Activated naive CD4-positive, alpha-beta T cell treated with anti-CD3 and anti-CD28 coated beads for 36 hours (primary cell): ENCODE data around the gene HIP1R. TPM values are rescaled to one million over a fixed set of nuclear protein-coding genes. Genes with fewer than 3 reads are reported as not detected.
A peak's percentile ranks its signal among the peaks of the same experiment; 100 is the strongest.
"Not testable (repeated sequence)": the region's sequence is repeated elsewhere in the genome, so short reads cannot be mapped to it uniquely, and the experiment has no call there.

Experiments used
- CTCF ChIA-PET: fragments of 350-600 bp; sonication (Branson Sonifier 250); formaldehyde crosslinking; loops from one replicate; lab custom pipeline; 2021; ENCODE audit warnings: antibody characterized with exemption; lab: Charles Lee
- DNase-seq: peaks from one replicate; pipeline ENCODE4 v3.0.0-alpha.2; 2020
- H3K27ac Mint-ChIP-seq: one replicate; pipeline ENCODE4 v1.8.0; 2021; ENCODE audit warnings: mild to moderate bottlenecking, mixed read lengths
- H3K27me3 Mint-ChIP-seq: one replicate; pipeline ENCODE4 v1.8.0; 2021; ENCODE audit warnings: low read depth, mixed read lengths
- H3K36me3 Mint-ChIP-seq: one replicate; pipeline ENCODE4 v1.8.0; 2021; ENCODE audit warnings: low read depth, mixed read lengths
- H3K4me1 Mint-ChIP-seq: one replicate; pipeline ENCODE4 v1.8.0; 2021; ENCODE audit warnings: low read depth, mixed read lengths
- H3K4me3 Mint-ChIP-seq: one replicate; pipeline ENCODE4 v1.8.0; 2021; ENCODE audit warnings: mild to moderate bottlenecking, moderate library complexity, mixed read lengths
- H3K9me3 Mint-ChIP-seq: one replicate; pipeline ENCODE4 v1.8.0; 2021; ENCODE audit warnings: mixed read lengths
- intact Hi-C: fragments of 100-400 bp; cut with micrococcal nuclease; formaldehyde crosslinking; loops from one replicate; pipeline ENCODE4 v1.15.1; 2023
- total RNA-seq, 2 experiments: library from RNA; stranded (reverse); gene quantifications; one replicate each; pipeline ENCODE4 v1.2.3, GENCODE V29; 2021

Gene HIP1R
- 10 to 100 TPM; 18.5 to 21.2 TPM for total RNA-seq

DNA sequence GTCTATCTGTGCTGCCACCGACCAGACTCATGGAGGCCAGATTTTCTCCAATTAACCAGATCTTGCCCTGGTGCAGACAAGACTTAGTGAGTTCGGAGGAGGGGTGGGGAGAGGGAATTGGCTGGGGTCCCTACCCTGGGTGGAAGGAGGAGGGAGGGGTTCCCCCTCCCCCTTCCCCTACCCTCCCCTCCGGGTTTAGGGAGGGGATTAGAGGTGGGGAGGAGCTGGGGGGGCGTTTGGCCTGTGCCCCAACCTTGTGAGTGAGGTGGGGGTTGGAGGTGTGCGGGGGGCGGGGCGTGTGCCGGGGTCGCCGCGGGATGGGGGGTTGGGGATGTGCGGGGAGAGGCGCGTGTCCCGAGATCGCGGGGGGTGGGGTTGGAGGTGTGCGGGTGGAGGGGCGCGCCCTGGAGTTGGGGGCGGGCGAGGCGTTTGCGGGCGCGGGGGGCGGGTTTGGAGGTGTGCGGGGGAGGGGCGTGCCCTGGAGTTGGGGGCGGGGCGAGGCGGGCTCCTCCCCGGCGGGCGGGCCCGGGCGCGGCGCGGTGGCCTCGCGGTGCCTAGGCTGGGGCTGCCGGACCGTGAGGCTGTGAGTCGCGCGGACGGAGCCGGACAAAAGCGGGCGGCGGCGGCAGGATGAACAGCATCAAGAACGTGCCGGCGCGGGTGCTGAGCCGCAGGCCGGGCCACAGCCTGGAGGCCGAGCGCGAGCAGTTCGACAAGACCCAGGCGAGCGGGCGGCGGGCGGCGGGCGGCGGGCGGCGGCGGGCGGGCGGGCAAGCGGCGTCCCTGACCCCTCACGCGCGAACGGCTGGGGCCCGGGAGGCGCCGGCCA, at the start of gene HIP1R:
HIP1R (plus strand) TSS at position 537 of the 829 bp plus-strand sequence; CDS start at position 631, 94 bp downstream.
- CTCF ChIA-PET = interaction anchor here (1.1 to 1.9 kb wide), 2 partner anchors 25 to 42 kb away, joined by 4 to 6 read pairs; no protein-coding TSS in a partner anchor
- intact Hi-C loops = no loop called here
- peaks cover 3% of the 10 kb centered on the region for H3K36me3 Mint-ChIP-seq

DNA sequence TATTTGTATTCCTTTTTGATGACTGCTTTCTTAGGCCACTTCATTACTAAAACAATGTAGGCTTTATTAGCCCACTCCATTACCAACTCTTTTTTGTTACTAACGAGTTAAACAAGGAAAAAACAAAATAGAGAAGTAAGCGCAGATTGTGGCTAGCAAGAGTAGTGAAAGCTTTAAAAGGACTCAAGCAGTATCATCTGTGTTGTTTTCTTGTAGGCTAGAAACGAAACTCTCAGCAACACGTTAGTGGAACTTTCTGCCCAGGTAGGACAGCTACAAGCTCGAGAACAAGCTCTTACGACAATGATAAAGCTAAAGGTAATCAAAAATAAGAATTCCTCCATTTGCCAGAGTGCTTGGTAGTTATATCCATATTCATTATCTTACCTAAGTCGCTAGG, 49.8 kb upstream of the HIP1R start:
- Mint-ChIP-seq H3K4me3 (no peak overlapping the region), H3K9me3 (no peaks in the 10 kb centered on the region), H3K4me1 (no peaks in the 10 kb centered on the region), H3K36me3 (no peaks in the 10 kb centered on the region), H3K27ac (no peak overlapping the region), H3K27me3 (no peaks in the 10 kb centered on the region)
- intact Hi-C loops = no loop called here
- CTCF ChIA-PET = interaction anchor here (2.2 kb wide), 1 partner anchor 8 kb away, joined by 9 read pairs; no protein-coding TSS in a partner anchor
- DNase-seq = no peak

More for the DNA sequence above, at the start of gene HIP1R:
- H3K4me3 Mint-ChIP-seq = peak within 1 kb of the TSS; percentile 87
- H3K4me1 Mint-ChIP-seq = peaks cover 22% of the 10 kb centered on the region
- H3K27me3 Mint-ChIP-seq = peaks cover 2% of the 10 kb centered on the region
- H3K27ac Mint-ChIP-seq = peak within 1 kb of the TSS; percentile 62
- DNase-seq = peak; percentile 55
- no peaks in the 10 kb centered on the region for H3K9me3 Mint-ChIP-seq

DNA sequence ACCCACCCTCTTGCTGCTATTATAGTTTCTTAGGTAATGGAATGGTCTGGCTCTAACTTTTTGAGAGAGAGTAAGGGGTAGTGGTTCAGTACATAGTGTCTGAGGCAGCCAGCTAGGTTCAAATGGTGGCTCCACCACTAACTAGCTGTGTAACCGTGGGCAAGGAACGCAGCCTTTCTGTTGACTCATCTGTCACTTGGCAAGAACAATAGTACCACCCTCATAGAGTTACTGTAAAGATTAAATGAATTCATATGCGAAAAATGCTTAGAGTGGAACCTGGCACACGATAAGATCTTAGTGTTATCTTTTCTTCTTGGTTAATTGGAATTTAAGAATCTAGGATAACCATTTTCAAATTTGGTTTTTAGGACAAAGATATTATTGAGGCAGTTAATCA, 46.9 kb upstream of the HIP1R start:
- H3K9me3 Mint-ChIP-seq = no peaks in the 10 kb centered on the region
- DNase-seq = no peak
- CTCF ChIA-PET = no interaction called here
- H3K27ac Mint-ChIP-seq = no peak overlapping the region
- H3K27me3 Mint-ChIP-seq = no peaks in the 10 kb centered on the region
- no peaks in the 10 kb centered on the region for H3K4me1 Mint-ChIP-seq
- H3K4me3 Mint-ChIP-seq = no peak overlapping the region
- intact Hi-C loops = no loop called here
- no peaks in the 10 kb centered on the region for H3K36me3 Mint-ChIP-seq

DNA sequence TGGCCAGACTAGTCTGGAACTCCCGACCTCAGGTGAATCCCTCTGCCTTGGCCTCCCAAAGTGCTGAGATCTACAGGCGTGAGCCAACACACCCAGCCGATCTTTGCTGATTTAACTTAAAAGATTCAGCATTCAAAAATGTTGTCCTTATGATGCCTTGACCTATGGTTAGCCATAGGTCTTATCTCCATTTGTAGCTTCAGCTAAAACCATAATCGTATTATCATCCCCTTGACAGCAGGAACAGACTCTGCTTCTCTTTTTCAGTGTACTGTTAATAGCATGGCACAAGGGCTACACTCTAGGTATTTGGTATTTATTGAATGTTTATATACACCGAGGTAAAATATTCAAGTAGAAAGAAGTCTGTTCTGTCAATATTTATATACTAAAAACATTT, 45.6 kb upstream of the HIP1R start:
- H3K4me1 Mint-ChIP-seq = no peaks in the 10 kb centered on the region
- H3K4me3 Mint-ChIP-seq = no peak overlapping the region
- CTCF ChIA-PET = interaction anchor here (0.6 kb wide), 1 partner anchor 1729 kb away, joined by 3 read pairs; no protein-coding TSS in a partner anchor
- no peaks in the 10 kb centered on the region for H3K27me3 Mint-ChIP-seq
- intact Hi-C loops = no loop called here
- no peak for DNase-seq
- H3K36me3 Mint-ChIP-seq = no peaks in the 10 kb centered on the region
- H3K27ac Mint-ChIP-seq = no peak overlapping the region
- H3K9me3 Mint-ChIP-seq = no peaks in the 10 kb centered on the region

GRCh38 chr12:122790393-122791075, 44.7 kb upstream of the HIP1R start:
- Mint-ChIP-seq H3K36me3 (no peaks in the 10 kb centered on the region), H3K4me1 (no peaks in the 10 kb centered on the region), H3K27ac (no peak overlapping the region), H3K27me3 (no peaks in the 10 kb centered on the region), H3K4me3 (no peak overlapping the region), H3K9me3 (no peaks in the 10 kb centered on the region)
- DNase-seq = no peak
- CTCF ChIA-PET = interaction anchor here (0.6 kb wide), 2 partner anchors 42 to 1728 kb away, joined by 3 to 4 read pairs; no protein-coding TSS in a partner anchor
- intact Hi-C loops = no loop called here

DNA sequence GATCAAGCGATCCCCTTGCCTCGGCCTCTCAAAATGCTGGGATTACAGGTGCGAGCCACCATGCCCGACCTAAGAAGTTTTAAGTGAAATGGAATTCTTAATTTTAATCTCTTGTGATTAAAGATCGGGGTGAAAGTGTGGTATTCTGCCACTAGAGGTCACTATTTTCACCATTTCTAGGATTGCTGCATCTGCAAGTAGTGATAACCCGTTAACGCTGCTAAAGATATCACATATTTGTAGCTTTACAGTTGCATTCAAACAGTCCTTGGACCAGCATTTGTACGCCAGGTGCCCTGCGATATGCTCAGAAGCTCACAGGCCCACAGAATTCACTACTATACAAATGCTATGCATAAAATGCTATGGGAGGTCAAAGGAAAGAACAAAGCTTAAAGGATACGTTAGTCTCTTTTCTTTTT, 41.6 kb upstream of the HIP1R start:
- CTCF ChIA-PET = interaction anchor here (0.6 to 2.8 kb wide), 51 partner anchors 9 to 1057 kb away, joined by 3 to 16 read pairs (median 4); partner anchors contain the start of genes ABCB9, HIP1R and OGFOD2
- intact Hi-C loops = loop anchor here (1.0 kb wide), 4 partner anchors 43 to 567 kb away; partner anchors contain the start of gene DIABLO
- Mint-ChIP-seq H3K27me3 (no peaks in the 10 kb centered on the region), H3K27ac (no peak overlapping the region), H3K4me3 (no peak overlapping the region), H3K4me1 (no peaks in the 10 kb centered on the region), H3K9me3 (no peaks in the 10 kb centered on the region), H3K36me3 (no peaks in the 10 kb centered on the region)
- peak; percentile 11 for DNase-seq

- no peaks in the 10 kb centered on the region for H3K4me1 Mint-ChIP-seq
- no peak overlapping the region for H3K27ac Mint-ChIP-seq
- intact Hi-C loops = no loop called here
- H3K27me3 Mint-ChIP-seq = no peaks in the 10 kb centered on the region
- no peaks in the 10 kb centered on the region for H3K9me3 Mint-ChIP-seq
- no peak overlapping the region for H3K4me3 Mint-ChIP-seq
- CTCF ChIA-PET = interaction anchor here (0.6 to 2.8 kb wide), 4 partner anchors 31 to 812 kb away, joined by 3 to 13 read pairs (median 4); no protein-coding TSS in a partner anchor
- H3K36me3 Mint-ChIP-seq = no peaks in the 10 kb centered on the region
- no peak for DNase-seq
Observed at GRCh38 chr12:122795807-122796206, 39.5 kb upstream of the HIP1R start.

DNA sequence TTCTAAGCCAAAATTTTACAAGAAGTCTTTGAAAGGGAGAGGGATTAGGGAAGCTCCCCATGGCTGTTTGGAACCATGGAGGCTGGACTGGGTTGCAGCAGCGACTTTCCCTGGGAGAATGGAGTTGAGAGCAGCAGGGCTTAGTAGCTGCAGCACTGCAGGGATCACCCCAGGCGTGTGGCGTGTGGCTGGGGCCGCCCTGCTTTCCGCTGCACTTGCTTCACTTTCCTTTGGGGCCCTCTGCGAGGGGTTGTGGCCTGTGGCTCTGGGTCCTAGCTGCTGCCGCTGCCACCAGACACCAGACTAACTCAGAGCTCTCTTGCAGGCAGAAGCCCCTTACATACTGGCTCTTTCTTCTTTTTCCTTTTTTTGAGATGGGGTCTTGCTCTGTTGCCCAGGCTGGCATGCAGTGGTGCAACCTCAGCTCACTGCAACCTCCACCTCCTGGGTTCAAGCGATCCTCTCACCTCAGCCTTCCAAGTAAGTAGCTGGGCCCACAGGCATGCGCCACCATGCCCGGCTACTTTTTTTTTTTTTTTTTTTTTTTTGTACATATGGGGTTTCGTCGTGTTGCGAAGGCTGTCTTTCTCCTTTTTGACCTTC, 35.5 kb upstream of the HIP1R start:
- no peaks in the 10 kb centered on the region for H3K36me3 Mint-ChIP-seq
- no peak overlapping the region for H3K4me3 Mint-ChIP-seq
- no peak for DNase-seq
- CTCF ChIA-PET = no interaction called here
- no peaks in the 10 kb centered on the region for H3K4me1 Mint-ChIP-seq
- H3K27ac Mint-ChIP-seq = no peak overlapping the region
- H3K27me3 Mint-ChIP-seq = no peaks in the 10 kb centered on the region
- intact Hi-C loops = no loop called here
- no peaks in the 10 kb centered on the region for H3K9me3 Mint-ChIP-seq

DNA sequence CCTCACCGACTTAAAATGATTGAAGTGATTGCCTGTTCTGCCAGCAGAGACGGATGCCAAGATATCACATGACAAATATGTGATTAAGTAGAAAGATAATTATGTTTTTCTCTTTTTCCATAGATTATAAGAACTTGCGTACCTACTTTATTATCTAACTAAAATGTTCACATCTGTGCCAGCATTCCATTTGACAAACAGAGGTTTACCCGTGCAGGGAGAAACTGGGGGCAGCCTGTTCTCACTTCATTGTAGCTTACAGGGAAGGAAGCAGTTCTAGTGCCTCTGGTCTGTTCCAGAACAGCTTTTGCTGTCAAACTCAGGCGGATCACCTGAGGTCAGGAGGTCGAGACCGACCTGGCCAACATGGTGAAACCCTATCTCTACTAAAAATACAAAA, 31.3 kb upstream of the HIP1R start:
- H3K36me3 Mint-ChIP-seq = no peaks in the 10 kb centered on the region
- intact Hi-C loops = no loop called here
- no peak overlapping the region for H3K4me3 Mint-ChIP-seq
- no peaks in the 10 kb centered on the region for H3K9me3 Mint-ChIP-seq
- CTCF ChIA-PET = interaction anchor here (1.0 to 1.2 kb wide), 2 partner anchors 10 to 18 kb away, joined by 3 to 4 read pairs; no protein-coding TSS in a partner anchor
- H3K4me1 Mint-ChIP-seq = no peaks in the 10 kb centered on the region
- no peaks in the 10 kb centered on the region for H3K27me3 Mint-ChIP-seq
- H3K27ac Mint-ChIP-seq = no peak overlapping the region
- no peak for DNase-seq

DNA sequence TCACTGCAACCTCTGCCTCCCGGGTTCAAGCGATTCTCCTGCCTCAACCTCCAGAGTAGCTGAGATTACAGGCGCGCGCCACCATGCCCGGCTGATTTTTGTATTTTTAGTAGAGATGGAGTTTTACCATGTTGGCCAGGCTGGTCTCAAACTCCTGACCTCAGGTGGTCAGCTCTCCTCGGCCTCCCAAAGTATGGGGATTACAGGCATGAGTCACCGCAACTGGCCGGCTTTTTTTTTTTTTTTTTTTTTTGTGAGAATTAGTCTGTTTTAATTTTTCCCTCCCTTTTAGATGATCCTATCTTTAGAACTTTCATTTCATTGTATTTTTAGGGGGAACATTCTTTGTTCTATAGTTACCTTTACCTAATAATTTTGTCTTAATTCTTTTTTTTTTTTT, 30.3 kb upstream of the HIP1R start:
- DNase-seq, H3K36me3 Mint-ChIP-seq, H3K9me3 Mint-ChIP-seq, H3K27me3 Mint-ChIP-seq, H3K4me1 Mint-ChIP-seq, H3K4me3 Mint-ChIP-seq, H3K27ac Mint-ChIP-seq, intact Hi-C loops, CTCF ChIA-PET: not testable (repeated sequence)

- no peak overlapping the region for H3K27ac Mint-ChIP-seq
- no peak for DNase-seq
- no peaks in the 10 kb centered on the region for H3K4me1 Mint-ChIP-seq
- no peaks in the 10 kb centered on the region for H3K9me3 Mint-ChIP-seq
- no peak overlapping the region for H3K4me3 Mint-ChIP-seq
- CTCF ChIA-PET = interaction anchor here (1.5 kb wide), 1 partner anchor 14 kb away, joined by 6 read pairs; no protein-coding TSS in a partner anchor
- H3K36me3 Mint-ChIP-seq = no peaks in the 10 kb centered on the region
- no peaks in the 10 kb centered on the region for H3K27me3 Mint-ChIP-seq
- intact Hi-C loops = no loop called here
Observed at GRCh38 chr12:122807651-122808050, 27.6 kb upstream of the HIP1R start.

DNA sequence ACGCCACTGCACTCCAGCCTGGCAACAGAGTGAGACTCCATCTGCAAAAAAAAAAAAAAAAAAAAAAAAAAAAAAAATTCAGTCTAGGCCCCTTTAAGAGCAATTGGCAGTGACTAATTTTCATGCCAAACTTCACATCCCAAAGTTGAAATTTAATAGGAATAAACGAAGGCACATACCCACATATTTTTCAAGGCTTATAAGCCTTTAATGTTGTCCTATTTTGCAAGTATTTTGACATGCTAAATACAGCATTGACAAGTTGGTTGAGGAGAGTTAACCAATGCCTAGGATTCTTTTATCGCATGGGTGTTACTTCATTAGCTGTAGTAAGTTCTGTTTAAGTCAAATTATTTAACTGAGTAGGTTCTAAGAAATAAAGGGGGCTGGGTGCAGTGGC, 23.5 kb upstream of the HIP1R start:
- CTCF ChIA-PET = no interaction called here

More for the DNA sequence above, 23.5 kb upstream of the HIP1R start:
- intact Hi-C loops = loop anchor here (2.0 kb wide), 1 partner anchor 17 kb away; no protein-coding TSS in a partner anchor
- Mint-ChIP-seq H3K9me3 (no peaks in the 10 kb centered on the region), H3K4me1 (no peaks in the 10 kb centered on the region), H3K27ac (no peak overlapping the region), H3K27me3 (no peaks in the 10 kb centered on the region), H3K4me3 (no peak overlapping the region), H3K36me3 (no peaks in the 10 kb centered on the region)
- DNase-seq = no peak
